HG03521 (cell line): ENCODE data around the gene RCVRN.

Experiments
- ATAC-seq: cut with Tn5 transposase; IDR thresholded peaks from one replicate; pipeline ENCODE4 v1.9.1; 2021; ENCODE audit warnings: mild to moderate bottlenecking, moderate library complexity; ENCODE audit not compliant: unreplicated experiment

The RCVRN gene

GRCh38 chr17:9899280-9900043 lies 5.6 kb downstream of the RCVRN start:
- ATAC-seq: no peak

DNA sequence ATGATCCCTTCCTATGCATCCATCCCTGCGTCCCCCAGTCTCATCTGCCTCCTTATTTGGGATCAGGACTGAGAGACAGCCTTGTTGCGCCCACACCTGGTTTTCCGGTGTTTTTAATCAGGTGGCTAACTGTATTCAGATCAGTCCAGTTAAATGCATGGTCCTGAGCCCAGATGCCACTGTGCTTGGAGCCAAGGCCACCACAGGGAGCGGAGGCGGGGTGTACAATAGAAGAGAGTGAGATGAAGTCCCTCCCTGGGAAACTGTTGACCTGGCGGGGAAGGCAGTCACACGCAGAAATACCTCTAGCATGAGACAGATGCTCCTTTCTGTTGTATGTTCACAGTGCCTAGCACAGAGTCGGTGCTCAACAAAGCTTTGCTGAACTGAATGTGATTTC lies 6.3 kb downstream of the RCVRN start:
- no peak for ATAC-seq

DNA sequence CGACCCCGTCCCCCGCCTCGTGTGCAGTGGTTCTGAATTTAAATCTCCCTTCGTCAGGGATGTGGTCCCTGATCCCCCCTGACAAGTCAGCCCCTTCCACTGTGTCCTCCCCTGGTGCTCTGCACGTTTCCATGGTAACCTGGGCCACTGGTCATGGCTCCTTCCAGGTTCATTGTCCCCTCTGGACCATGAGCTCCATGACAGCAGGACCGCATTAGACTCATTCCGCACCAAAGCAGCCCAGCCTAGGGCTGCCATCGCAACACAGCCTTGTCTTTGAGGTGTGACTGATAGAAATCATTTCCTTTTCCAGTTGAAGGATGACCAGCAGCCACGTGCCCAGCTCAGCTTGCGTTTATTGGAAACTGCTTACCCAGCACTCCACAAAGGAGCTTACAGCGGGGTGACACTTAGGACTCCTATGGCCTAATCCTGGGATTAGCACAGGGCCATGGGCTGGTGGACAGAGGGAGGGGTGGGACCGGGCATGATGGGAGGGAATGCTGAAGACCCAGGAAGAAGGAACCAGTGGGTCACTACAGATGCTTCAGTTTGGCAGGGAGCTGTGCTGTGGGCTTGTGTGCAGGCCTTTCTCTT lies 7.6 kb downstream of the RCVRN start:
- ATAC-seq: no peak

DNA sequence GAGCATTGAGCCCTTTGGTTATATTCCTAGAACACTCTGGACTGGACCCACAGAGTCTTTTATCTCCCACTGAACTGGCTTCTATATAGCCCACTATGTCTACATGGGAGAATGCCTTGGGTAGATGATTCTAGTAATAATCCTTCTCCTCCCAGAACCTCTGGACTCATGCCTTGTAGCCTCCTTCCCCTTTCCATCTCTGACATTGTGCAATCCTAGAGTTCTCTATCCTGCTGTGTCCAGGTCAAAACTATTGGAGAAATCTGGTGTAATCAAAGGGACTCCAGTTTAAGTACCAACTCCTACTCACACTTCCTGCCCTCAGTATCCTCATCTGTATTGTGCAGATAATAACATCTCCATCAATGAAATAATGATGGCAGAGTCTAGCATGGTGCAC lies 9.1 kb downstream of the RCVRN start:
- no peak for ATAC-seq

GRCh38 chr17:9894231-9894630 lies 10.8 kb downstream of the RCVRN start:
- no peak for ATAC-seq

DNA sequence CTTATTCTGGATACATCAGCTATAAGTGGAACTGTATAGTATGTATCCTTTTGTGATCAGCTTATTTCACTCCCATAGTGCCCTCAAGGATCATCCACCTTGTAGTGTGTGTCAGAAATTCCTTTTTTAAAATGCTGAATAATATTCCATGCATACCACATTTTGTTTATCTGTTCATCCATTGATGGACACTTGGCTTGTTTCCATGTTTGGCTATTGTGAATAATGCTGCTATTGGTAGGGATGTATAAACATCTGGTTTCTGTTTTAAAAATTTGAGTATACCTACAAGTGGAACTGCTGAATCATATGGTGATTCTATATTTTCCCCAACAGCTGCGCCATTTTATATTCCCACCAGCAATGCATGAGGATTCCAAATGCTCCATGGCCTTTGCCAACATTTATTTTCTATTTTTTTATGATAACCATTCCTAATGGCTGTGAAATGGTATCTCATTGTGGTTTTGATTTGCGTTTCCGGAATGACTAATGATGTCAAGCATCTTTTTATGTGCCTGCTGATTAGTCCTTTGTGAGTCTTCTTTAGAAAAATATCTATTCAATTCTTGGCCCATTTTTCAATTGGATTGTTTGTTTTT lies 11.6 kb downstream of the RCVRN start:
- no peak for ATAC-seq

GRCh38 chr17:9890124-9890523 lies 14.9 kb downstream of the RCVRN start:
- ATAC-seq: no peak

DNA sequence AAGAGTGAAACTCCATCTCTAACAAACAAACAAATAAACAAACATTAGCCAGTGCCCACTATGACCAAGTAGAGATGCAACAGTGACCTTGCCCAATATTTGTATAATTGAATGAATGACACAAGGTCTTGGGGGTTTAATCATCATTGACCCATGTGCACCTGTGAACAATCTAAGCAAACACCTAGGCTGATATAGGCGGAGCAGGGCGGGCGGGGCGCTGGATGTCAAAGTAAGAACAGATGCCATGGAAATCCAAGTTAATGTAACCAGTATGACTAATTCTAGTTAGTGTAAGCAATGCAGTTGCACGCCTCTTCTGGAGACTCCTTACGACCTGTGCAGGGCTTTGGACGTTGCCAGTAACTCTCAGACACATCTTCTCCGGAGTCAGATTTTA lies 17.6 kb downstream of the RCVRN start:
- ATAC-seq: no peak

- ATAC-seq: no peak
Observed at GRCh38 chr17:9886141-9886930, 18.7 kb downstream of the RCVRN start.

- no peak for ATAC-seq
Observed at GRCh38 chr17:9883451-9883850, 21.6 kb downstream of the RCVRN start.

DNA sequence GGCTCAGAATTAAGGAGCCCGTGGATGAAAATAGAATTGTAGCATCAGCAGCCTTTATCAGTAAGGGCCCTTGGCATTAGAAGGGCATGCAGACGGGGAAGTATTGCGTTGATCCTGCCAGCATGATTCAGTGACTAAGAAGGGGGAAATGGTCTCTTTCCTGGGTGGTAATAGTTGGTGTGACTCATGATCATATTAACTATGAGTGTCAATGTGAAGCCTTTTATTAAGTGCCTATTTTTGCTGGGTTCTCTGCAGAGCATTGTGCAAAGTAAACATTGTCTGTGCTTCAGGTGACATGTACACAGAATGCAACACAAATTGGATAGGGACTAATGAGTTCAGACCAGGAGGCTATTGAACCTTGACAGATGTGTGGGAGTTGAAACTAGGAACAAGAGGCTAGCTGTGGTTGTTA lies 24.5 kb downstream of the RCVRN start:
- ATAC-seq: no peak

DNA sequence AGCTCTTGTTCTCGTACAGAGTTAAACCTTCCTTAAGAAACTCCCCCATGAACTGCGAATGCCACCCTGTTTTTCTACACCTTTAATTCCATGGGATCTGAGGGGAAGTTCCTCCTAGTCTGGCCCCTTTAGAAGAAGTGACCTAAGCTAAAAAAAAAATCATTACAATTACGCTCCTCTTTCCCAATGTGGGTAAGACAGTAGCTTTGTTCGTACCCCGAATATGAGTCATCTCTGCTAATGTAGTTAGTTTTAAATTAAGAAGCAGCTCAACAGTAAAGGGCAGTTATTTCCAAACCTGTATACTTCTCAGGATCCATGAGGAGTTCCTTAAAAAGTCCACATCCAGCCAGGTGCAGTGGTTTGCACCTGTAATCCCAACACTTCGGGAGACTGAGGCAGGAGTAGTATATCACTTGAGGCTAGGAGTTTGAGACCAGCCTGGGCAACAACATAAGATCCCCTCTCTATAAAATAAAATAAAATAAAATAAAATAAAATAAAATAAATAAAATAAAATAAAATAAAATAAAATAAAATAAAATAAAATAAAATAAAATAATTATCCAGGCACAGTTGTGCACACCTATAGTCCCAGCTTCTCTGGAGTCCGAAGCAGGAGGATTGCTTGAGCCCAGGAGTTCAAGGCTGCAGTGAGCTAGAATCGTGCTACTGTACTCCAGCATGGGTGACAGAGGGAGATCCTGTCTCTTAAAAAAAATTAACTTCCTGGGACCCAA lies 26.1 kb downstream of the RCVRN start:
- no peak for ATAC-seq

- no peak for ATAC-seq
Observed at GRCh38 chr17:9878356-9878755, 26.7 kb downstream of the RCVRN start.

DNA sequence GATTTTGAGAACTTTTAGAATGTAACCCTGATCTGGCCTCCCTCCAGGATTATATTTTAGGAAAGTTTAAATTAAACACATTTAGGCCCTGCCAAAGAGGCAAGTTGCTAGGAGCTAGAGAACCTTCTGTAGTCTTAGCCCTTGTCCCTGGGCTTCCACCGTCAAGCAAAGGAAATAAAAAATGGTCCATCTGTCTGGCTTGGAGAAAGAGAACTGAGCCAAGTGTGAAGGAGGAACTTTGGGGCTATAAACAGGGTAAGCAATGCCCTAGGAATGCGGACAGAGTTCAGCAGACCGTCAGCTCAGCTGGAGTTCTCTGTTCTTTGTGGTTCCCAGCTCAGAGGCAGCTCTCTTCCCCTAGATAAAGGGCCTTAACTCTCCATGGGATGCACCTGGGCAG lies 29.6 kb downstream of the RCVRN start:
- no peak for ATAC-seq

GRCh38 chr17:9874722-9875121 lies 30.3 kb downstream of the RCVRN start:
- no peak for ATAC-seq

GRCh38 chr17:9872852-9873251 lies 32.2 kb downstream of the RCVRN start:
- ATAC-seq: no peak

DNA sequence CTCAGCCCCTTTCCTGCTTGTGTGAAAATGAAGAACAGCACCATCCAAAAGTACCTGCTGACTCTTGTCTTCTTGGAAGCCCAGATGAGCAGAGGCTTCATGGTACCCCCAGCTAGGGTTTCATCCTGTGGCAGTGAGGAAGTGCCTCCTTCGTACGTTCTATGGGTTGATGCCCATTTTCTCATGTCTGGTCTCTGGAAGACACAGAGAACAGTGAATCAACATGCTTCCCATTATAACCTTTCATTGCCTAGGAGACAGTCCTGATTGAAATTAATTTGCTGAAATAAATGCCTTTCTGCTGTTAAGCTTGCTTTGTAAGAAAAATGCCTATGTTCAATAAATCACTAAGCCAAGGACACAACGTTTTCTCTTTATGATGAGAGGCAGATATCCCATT lies 36.5 kb downstream of the RCVRN start:
- ATAC-seq: no peak

GRCh38 chr17:9865586-9865985 lies 39.5 kb downstream of the RCVRN start:
- no peak for ATAC-seq

DNA sequence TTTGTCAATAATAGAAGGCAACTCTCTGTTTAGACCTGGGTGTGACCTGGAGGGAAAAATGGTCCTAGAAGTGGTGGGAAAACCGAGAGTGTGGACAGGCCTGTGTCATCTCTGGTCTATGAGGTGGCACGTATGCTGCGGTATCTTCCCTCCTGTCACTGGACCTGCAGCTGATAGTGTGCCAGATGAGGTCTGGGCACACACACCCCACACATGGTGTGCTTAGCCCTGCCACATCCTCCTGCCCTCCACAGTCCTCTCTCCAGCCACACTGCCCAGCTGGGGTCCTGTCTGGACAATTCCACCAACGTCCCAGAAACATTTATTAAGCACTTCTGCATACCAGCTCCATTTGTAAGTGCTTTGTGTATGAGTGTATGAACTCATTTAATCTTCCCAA lies 42.1 kb downstream of the RCVRN start:
- no peak for ATAC-seq

GRCh38 chr17:9862220-9862619 lies 42.9 kb downstream of the RCVRN start:
- no peak for ATAC-seq

- no peak for ATAC-seq
Observed at GRCh38 chr17:9860851-9861250, 44.2 kb downstream of the RCVRN start.
